Measurements from ENCODE around the gene NPFFR1.

The NPFFR1 gene

GRCh38 chr10:70283445-70284399 is at the start of gene NPFFR1:
Gene NPFFR1, minus strand, starts transcription at chr10:70284004. Its CDS starts 328 bp downstream, at chr10:70283676.
- DNase-seq, result no peak

DNA sequence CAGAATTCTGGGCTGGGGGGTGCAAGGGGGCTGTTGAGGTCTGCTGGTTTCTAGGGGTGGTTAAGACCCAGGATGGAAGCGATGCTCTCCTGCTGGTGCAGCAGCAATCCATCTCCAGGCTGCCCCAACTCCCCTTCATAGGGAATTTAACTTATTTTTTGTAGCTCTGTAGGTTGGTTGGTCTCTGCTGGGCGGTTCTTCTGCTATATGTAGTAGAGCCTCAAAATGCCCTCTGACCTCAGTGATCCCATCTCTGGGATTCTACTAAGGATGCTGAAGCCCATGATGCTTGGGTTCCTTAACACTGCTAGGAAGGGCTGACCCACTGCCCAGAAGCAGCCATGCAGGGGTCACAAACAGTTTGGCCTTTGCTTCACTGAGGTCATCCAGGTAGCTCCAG is 49.5 kb upstream of the NPFFR1 start:
- DNase-seq, result no peak

GRCh38 chr10:70331486-70332268 is 47.9 kb upstream of the NPFFR1 start:
- peak; percentile 95 for DNase-seq

DNA sequence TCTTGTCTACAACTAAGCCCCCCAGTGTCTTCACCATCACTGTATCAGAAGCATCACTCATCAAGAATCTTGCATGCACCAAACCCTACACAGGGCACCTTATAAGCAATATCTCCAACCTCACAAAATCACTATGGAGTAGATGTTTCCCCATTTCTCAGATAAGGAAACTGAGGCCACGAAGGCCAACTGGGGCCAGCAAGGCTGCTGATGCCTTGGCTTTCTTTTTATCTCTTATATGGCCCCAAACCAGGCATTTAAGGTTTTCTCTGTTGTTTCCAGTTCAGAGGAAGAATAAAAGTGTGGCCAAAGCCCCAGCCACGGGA is 47.3 kb upstream of the NPFFR1 start:
- no peak for DNase-seq

DNA sequence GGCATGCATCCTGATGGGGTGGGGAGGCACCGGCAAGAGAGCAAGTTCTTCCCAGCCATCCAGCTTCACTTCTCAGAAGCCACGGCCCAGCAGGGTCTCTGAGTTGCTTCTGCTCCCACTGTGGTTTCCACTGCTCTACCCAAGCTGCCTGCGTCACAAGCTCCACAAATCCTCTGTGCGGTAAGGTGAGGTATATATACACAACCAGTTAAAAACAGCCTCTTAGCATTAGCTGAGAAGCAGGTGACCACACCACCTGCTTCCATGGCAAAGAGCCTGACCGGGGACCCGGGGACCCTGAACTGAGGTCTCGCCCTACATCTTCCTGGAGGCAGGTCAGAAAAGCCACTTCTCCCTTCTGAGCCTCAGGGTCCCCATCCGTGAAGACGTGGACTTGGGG is 46.9 kb upstream of the NPFFR1 start:
- no peak for DNase-seq

DNA sequence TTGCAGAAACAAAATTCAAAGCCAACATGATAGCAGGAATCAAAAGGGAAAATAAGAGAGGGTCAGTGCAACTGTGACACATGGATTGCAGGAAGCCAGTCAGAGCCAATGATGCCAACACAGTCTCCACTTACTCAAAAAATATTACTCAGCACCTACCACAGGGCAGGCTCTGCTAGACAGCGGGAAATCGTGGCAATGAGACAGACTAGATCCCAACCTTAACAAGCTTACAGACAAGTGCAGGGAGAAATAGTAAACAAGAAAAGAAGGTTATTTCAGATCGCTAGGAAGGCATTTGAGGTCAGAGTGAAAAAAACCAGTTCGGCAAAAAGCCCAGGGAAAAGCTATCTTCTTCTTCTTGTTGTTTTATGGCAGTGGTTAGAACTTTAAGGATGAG is 45.2 kb upstream of the NPFFR1 start:
- DNase-seq, result no peak

DNA sequence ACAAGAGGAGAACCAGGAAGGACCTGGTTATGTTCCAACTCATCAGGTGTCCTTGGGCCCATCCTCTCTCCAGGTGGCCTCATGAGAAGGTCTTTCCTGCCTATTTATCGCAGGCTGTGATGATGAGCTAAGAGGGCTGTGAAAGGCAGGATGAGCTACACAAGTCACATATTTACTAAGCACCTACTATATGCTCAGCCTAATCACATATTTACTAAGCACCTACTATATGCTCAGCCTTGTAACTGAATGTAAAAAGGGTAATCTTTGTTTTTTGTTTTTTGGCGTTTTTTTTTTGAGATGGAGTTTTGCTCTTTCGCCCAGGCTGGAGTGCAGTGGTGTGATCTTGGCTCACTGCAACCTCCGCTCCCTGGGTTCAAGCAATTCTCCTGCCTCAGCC is 44.2 kb upstream of the NPFFR1 start:
- no peak for DNase-seq

DNA sequence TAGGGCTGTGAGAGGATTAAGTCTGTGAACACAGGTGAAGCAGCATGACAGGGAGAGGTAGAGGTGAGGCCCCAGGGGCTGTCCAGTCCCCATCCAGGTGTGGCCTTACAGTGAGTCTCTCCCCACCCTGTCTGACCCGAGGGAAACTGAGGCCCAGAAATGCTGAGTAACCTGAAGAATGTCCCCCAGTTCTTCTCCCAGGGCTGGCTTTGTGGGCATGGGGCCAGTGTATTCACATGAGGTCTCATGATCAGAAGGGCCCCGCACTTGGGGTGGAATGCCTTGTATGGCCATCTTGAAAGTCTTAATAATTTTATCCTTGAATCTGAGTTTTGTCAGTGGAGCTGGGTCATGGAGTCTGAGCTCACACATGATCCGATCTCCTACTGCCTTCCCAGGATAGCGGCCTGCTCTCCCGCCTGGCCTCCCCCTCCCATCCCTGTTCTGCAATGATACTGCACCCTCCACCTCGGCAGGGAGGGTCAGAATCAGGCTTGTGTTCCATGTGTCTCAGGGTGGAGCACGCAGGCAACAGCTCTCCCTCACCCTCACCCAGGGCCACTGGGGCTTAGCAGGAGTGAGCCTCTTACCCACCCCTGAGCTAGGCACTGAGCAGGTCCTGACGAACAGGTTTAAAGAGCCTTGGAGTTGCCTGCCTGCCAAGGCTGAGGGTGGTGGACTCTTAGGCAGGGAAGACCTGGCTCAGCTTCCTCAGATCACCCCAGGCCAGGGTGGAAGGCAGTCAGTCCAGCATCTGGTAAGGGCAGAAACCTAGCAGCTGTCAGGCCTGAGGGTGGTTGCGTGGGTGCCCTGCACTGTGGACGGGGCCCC is 41.4 kb upstream of the NPFFR1 start:
- no peak for DNase-seq

DNA sequence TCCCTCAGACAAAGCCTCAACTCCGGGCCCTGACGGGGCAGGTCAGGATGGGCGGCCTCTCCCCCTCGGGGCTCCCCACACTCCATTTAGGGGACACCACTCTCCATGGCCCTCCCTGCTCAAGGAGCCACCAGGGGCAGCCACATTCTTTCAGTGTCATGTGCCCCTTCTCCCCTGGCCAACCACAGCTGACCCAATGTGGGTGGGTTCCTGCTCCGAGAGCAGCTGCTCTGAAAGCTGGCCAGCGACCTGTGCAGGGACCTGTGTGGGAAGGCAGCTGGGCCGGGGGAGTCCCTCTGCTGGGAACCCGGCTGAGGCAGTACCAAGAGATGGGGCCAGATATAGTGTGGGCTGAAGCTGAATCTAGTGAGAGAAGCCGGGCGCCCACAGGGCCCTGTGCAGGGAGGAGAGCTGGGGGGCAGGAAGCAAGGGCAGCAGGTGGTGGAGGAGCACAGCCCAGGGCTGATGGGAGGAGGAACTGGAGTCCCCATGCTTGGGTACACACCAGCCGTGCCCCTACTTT is 40.6 kb upstream of the NPFFR1 start:
- DNase-seq, result no peak

GRCh38 chr10:70323697-70324338 is 40.0 kb upstream of the NPFFR1 start:
- DNase-seq, result no peak

DNA sequence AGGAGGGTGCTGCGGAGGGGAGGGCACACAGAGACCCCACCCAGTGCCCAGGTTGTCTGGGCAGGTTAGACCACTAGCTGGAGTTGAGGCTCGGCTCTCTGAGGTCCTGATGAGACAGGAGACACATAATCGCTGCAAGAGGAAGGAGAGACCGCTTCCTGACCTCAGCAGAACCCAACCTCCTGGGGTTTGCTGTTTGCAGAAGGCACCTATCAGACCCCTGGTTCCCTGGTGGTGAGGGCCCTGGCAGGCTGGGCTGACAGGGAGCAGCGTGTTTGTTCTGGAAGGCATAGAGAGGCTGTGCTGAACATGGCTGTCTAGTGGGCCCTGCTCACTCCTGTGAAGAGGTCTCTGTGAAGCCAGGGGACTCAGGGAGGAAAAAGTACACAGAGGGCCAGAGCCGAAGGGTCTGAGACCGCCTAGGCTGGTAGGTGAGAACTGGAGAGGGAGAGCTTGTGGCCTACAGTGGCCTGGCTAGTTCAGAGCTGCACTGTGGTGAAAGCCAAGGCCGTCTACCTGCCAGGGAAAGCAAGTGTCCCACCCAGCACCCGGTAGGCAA is 39.4 kb upstream of the NPFFR1 start:
- no peak for DNase-seq

DNA sequence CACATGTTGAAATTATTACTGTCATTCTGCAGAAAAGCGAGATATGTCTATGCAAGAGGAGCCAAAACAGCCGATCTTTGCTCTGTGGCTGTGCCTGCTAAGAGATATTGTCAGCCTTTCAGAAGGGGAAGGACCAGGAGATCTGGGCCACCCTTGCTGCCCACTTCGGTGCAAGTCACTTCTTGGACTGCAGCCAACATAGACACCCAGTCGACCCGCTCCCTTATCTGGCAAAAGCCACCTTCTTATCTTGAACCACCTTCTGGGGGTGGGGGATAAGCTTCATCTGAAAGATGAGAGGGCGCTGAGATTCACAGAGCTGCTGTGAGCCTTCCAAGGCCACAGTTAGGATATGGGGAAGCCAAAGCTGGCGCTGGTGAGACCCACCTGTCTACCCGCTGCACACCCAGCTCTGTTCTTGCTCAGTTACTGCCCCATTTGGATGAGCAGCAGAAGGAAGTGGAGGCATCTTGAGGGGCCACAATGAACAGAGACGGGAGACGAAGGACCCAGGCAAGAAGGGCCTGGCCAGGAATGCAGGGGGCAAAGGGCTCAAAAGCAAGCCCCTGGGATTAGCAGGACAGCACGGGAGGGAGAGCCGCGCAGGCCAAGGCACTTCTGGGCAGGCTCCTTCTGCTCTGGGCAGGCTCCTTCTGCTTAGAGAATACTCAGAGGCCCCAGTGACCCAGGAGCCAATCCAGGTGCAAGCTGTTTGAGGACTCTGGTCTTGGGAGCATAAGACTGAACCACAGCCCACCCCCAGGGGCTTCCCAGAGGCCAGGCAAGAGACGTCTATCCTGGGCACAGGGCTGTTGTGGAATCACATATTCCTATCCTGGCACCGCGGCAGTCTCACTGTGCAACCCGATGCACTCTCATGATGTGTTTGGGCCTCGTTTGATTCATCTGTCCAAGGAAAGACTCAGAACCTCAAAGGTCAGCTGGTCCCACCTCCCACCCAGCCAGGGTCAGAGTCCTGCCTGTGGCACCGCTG is 38.4 kb upstream of the NPFFR1 start:
- DNase-seq, result no peak

GRCh38 chr10:70321233-70321632 is 37.4 kb upstream of the NPFFR1 start:
- DNase-seq, result no peak

- no peak for DNase-seq
Measured at GRCh38 chr10:70320751-70321150, 36.9 kb upstream of the NPFFR1 start.

GRCh38 chr10:70319824-70320223 is 36.0 kb upstream of the NPFFR1 start:
- DNase-seq, result no peak

- DNase-seq, result no peak
Measured at GRCh38 chr10:70319183-70319582, 35.4 kb upstream of the NPFFR1 start.

DNA sequence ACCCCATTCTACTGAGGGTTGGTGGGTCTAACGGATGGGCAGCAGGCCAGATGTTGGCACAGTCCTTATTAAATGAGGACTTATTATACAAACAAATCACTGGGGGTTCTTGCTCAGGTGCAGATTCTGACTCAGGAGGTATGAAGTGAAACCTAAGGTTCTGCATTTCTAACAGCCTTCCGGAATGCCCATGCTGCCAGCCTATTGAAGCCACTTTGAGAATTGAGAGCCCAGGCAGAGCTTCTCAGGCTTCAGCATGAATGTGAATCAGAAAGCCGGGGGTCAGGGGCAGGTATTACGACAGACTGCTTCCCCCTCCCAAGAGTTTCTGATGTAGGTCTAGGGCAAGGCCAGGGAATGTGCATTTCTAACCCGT is 34.1 kb upstream of the NPFFR1 start:
- DNase-seq, result no peak

- DNase-seq, result no peak
Measured at GRCh38 chr10:70317272-70317942, 33.6 kb upstream of the NPFFR1 start.

- no peak for DNase-seq
Measured at GRCh38 chr10:70315815-70316214, 32.0 kb upstream of the NPFFR1 start.

DNA sequence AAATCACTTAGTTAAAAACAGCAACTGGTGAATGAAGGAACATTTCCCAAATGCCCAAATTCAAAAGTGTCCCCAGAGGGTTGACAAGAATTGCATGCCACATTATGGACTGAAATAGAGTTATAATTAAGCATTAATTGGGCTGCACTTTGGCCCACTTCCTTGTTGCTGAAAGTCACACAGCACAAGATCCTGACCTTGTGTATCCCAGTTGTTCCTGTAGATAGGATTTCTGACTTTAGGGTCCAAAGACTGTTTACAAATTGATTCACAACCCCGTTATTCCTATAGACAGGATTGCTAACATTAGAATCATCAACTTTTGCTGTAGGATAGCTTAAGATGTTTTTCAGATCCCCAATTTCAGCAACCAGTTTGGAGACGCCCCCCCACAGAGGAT is 31.5 kb upstream of the NPFFR1 start:
- no peak for DNase-seq

Data from EL (cell line).